ENCODE results near the gene FAM200C. TPM values are rescaled to one million over a fixed set of nuclear protein-coding genes. Genes with fewer than 3 reads are reported as not detected.

Gene FAM200C
- total and polyA plus RNA-seq, 8 donors: 3.6 to 19.2 (median 14.7) TPM

DNA sequence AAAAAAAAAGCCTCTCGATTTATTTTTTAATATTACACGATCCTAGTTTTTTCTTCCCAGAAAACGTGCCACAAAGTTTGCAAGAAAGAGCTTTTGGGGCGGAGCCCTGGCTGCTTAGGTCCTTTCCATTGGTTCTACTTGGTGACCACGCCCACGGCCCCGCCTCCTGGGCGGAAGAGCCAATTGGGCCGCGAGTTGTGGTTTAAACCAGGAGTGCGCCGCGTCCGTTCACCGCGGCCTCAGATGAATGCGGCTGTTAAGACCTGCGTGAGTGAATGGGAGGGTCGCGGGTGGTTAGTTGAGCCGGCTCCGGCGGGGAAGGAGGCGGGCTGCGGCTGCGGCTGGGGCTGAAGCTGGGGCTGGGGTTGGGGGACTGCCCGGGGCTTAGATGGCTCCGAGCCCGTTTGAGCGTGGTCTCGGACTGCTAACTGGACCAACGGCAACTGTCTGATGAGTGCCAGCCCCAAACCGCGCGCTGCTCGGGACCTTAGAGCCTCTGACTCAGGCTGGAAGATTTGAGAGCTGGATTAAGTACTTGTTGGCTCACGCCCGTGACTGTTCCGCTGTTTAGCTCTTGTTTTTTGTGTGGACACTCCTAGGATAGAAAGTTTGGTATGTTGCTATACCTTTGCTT is 21.9 kb upstream of the FAM200C start, which contains the start of gene PTTG1:
Gene PTTG1 (plus strand): TSS at position 231 of the 634 bp plus-strand sequence. CDS start 458 bp downstream, outside the sequence.
- intact Hi-C loops (cut with DNase I): no loop called here
- H3K9me3 ChIP-seq: no peaks in the 10 kb centered on the region
- peaks cover 11 to 61% of the 10 kb centered on the region in 2 donors for H3K4me1 ChIP-seq
- DNase-seq (peak; percentile 95 to 98 (median 96)), ATAC-seq (peak; percentile 90)
- TF ChIP-seq, protein P1, sequence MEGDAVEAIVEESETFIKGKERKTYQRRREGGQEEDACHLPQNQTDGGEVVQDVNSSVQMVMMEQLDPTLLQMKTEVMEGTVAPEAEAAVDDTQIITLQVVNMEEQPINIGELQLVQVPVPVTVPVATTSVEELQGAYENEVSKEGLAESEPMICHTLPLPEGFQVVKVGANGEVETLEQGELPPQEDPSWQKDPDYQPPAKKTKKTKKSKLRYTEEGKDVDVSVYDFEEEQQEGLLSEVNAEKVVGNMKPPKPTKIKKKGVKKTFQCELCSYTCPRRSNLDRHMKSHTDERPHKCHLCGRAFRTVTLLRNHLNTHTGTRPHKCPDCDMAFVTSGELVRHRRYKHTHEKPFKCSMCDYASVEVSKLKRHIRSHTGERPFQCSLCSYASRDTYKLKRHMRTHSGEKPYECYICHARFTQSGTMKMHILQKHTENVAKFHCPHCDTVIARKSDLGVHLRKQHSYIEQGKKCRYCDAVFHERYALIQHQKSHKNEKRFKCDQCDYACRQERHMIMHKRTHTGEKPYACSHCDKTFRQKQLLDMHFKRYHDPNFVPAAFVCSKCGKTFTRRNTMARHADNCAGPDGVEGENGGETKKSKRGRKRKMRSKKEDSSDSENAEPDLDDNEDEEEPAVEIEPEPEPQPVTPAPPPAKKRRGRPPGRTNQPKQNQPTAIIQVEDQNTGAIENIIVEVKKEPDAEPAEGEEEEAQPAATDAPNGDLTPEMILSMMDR (IDR thresholded peaks at IDR 0.05): no peak
- H3K27me3 ChIP-seq: no peaks in the 10 kb centered on the region
- H3K27ac ChIP-seq: peak within 1 kb of the TSS; percentile 77 to 80
- peak within 1 kb of the TSS; percentile 53 to 58 for H3K4me3 ChIP-seq
- H3K36me3 ChIP-seq: no peaks in the 10 kb centered on the region

DNA sequence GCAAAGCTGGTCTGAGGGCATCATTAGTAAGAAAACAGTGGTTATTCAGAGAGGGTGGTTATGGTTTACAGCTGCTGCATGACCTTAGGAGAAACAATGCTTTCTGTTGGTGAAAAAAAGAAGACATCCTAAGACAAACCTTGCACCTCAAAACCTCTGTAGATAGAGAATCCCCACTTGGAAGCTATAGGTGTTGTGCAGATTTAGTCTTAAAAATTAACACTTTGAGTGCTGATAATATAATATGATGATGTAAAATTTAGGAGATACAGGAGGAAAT is 20.4 kb upstream of the FAM200C start:
- intact Hi-C loops (cut with DNase I): no loop called here
- Histone ChIP-seq H3K4me1 (peaks cover 11 to 65% of the 10 kb centered on the region in 2 donors), H3K36me3 (no peaks in the 10 kb centered on the region), H3K27me3 (no peaks in the 10 kb centered on the region), H3K27ac (peak overlapping the region in 1 of 2 donors; percentile 98), H3K4me3 (no peak overlapping the region), H3K9me3 (no peaks in the 10 kb centered on the region)
- TF ChIP-seq, protein P1 (IDR thresholded peaks at IDR 0.05): no peak
- no peak for ATAC-seq
- DNase-seq: no peak

DNA sequence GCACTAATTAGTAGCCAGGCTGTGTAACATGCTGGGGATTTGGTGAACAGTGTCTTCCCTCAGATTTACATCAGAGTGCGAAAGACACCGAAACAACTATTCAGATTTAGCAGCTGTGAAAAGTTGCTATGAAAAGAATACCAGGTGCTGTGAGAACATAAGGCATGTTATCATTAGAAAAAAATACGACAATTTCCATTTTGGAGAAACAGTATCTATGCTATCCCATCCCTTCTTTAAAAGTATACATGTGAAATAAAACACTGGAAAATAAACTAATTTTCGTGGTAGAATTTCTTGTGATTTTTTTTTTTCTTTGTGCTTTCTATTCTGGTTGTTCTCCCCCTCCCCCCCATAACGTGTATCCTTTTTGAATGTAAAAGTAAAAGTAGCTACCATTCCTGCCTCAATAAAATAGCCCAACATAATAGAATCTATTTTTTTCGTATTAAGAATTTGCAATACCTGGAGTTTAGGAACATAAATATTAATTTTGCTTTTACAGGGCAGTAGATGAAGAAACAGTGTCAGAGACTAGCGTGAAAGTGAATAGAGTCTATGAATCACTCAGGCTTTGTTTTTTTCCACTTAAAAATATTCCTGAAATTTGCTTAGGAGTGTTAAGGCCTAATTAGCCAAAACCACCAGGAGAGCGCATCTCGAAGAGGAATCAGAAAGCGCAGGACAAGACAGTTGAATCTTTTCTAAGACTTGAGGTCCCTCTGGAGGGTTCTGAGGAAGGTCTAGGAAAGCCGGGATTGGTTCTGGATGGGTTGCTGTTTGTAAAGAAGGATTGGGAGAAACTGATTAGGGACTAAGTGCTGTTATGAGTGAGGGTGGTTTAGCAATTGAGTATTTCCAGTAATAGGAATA is 19.8 kb upstream of the FAM200C start:
- TF ChIP-seq, protein P1 (IDR thresholded peaks at IDR 0.05): no peak
- DNase-seq: no peak
- H3K27me3 ChIP-seq: no peaks in the 10 kb centered on the region
- intact Hi-C loops (cut with DNase I): no loop called here
- ATAC-seq: no peak
- H3K36me3 ChIP-seq: peaks cover 0 to 5% of the 10 kb centered on the region in 2 donors
- H3K9me3 ChIP-seq: no peaks in the 10 kb centered on the region
- peak overlapping the region; percentile 68 to 72 for H3K4me3 ChIP-seq
- H3K4me1 ChIP-seq: peaks cover 11 to 65% of the 10 kb centered on the region in 2 donors
- H3K27ac ChIP-seq: peak overlapping the region; percentile 90 to 98

DNA sequence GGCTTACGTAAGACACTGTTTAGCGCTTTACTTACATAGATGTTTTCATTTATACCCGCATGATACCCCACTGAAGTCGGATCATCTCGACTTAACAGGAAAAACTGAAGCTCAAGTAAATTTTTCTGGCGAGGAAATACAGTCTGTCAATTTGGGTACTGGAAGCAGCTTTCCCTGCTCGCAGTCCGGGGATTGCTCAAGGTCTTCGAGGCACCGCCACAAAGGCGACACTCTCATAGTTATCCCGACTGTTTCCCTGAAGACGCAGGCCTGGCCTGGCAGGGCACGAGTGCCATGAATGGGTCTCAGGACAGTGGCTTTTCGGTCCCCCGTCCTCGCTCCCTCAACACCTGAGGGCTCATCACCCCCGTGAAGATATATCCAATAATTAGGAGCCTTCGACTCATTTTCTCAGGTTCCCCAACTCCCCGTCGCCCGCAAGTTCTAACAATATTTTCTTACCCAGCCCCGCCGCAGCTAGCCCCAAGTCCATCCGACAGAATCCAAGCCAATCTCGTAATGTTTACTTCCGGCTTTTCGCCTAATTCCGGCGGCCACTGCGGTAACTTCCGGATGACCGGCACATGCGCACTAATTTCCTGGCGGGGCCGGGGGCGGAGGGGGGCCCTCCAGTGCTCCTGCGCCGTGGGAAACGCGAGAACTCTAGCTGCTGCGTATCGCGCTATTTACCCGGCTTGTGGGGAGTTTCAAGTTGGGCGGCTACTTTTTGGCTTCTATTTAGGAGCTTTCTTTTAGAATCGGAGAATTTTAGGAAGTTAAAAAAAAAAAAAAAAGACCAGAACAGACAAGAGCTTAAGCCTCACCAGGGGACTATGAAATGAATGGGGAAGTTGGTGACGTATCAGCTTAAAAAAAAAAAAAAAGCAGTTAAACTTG is 19.0 kb upstream of the FAM200C start, which contains the start of gene SLU7:
Gene SLU7 (minus strand): TSS at position 521 of the 897 bp plus-strand sequence. CDS start 3,787 bp downstream, outside the sequence.
- intact Hi-C loops (cut with DNase I): no loop called here
- TF ChIP-seq, protein P1 (IDR thresholded peaks at IDR 0.05): no peak

More for the DNA sequence above, 19.0 kb upstream of the FAM200C start, which contains the start of gene SLU7:
- H3K36me3 ChIP-seq: peaks cover 0 to 14% of the 10 kb centered on the region in 2 donors
- DNase-seq: peak; percentile 94 to 98 (median 96)
- H3K27me3 ChIP-seq: no peaks in the 10 kb centered on the region
- peaks cover 11 to 56% of the 10 kb centered on the region in 2 donors for H3K4me1 ChIP-seq
- H3K27ac ChIP-seq: peak within 1 kb of the TSS; percentile 90 to 98
- peak; percentile 86 for ATAC-seq
- no peaks in the 10 kb centered on the region for H3K9me3 ChIP-seq
- peak within 1 kb of the TSS; percentile 68 to 72 for H3K4me3 ChIP-seq

All from left lung (tissue), 10 donors.